Stimulated activated CD8-positive, alpha-beta memory T cell treated with anti-CD3 and anti-CD28 coated beads, Interleukin-7, amount 100 ng/mL, for 48 hours (primary cell): ENCODE results near the gene HINT3.
"Not testable (repeated sequence)": the region's sequence is repeated elsewhere in the genome, so short reads cannot be mapped to it uniquely, and the experiment has no call there.

Source experiments
- DNase-seq, 2 donors: peaks; one replicate each; pipeline ENCODE4 v3.0.0-alpha.2; 2020; ENCODE audit warnings: low read depth in 1 of 2; ENCODE audit errors: extremely low read depth in 1 of 2

Gene HINT3

GRCh38 chr6:125956506-125957390 is at the start of gene HINT3:
Gene HINT3 (plus strand): TSS chr6:125956770. CDS start chr6:125956978, 208 bp downstream.
- DNase-seq: peak; percentile 94 to 96

- no peak for DNase-seq
Observed at GRCh38 chr6:125910527-125910926, 46.0 kb upstream of the HINT3 start.

GRCh38 chr6:125911051-125911451 is 45.5 kb upstream of the HINT3 start:
- DNase-seq: not testable (repeated sequence)

GRCh38 chr6:125912430-125912829 is 44.1 kb upstream of the HINT3 start:
- not testable (repeated sequence) for DNase-seq

GRCh38 chr6:125913145-125913544 is 43.4 kb upstream of the HINT3 start:
- DNase-seq: no peak

- DNase-seq: no peak
Observed at GRCh38 chr6:125913864-125914351, 42.7 kb upstream of the HINT3 start.

GRCh38 chr6:125918230-125918629 is 38.3 kb upstream of the HINT3 start:
- no peak for DNase-seq

GRCh38 chr6:125918681-125919566 is 37.6 kb upstream of the HINT3 start:
- peak in 1 of 2 donors; percentile 22 for DNase-seq

- no peak for DNase-seq
Observed at GRCh38 chr6:125919618-125920017, 37.0 kb upstream of the HINT3 start.

- no peak for DNase-seq
Observed at GRCh38 chr6:125922322-125922860, 34.2 kb upstream of the HINT3 start.

- DNase-seq: no peak
Observed at GRCh38 chr6:125923366-125923877, 33.1 kb upstream of the HINT3 start.

GRCh38 chr6:125924169-125924568 is 32.4 kb upstream of the HINT3 start:
- DNase-seq: no peak

GRCh38 chr6:125924697-125925358 is 31.7 kb upstream of the HINT3 start:
- DNase-seq: no peak

- DNase-seq: no peak
Observed at GRCh38 chr6:125926711-125927110, 29.9 kb upstream of the HINT3 start.

- no peak for DNase-seq
Observed at GRCh38 chr6:125927761-125928160, 28.8 kb upstream of the HINT3 start.

GRCh38 chr6:125930765-125931418 is 25.7 kb upstream of the HINT3 start:
- DNase-seq: no peak

- no peak for DNase-seq
Observed at GRCh38 chr6:125931733-125932450, 24.7 kb upstream of the HINT3 start.

- DNase-seq: no peak
Observed at GRCh38 chr6:125932451-125932795, 24.1 kb upstream of the HINT3 start.

- DNase-seq: not testable (repeated sequence)
Observed at GRCh38 chr6:125935520-125935919, 21.1 kb upstream of the HINT3 start.
